ENCODE data around the gene CCSER1. TPM values are rescaled to one million over a fixed set of nuclear protein-coding genes. Genes with fewer than 3 reads are reported as not detected.

CCSER1 gene
- total and polyA plus RNA-seq, 2 of the 8 experiments (the other 6 are each of a cell fraction or from before 2014, with no cell fraction given) = 0.26 to 0.84 TPM

GRCh38 chr4:90766837-90767236 is 639.6 kb downstream of the CCSER1 start (continued):
- TF ChIP-seq SUZ12 (IDR thresholded peaks at IDR 0.05; ENCODE audit: low read length) (no peak), TCF12 (IDR thresholded peaks at IDR 0.05; ENCODE audit: low read depth, low read length) (no peak), CHD1 (IDR thresholded peaks at IDR 0.05; ENCODE audit: low read depth, low read length) (no peak), HDAC6 (IDR thresholded peaks at IDR 0.05; ENCODE audit: low read depth, low read length) (no peak), CTCF (IDR thresholded peaks at IDR 0.05; ENCODE audit: control extremely low read depth in 1 of 3, insufficient read depth in 1 of 3, low read depth in 1 of 3, low read length in 3 of 3) (no peak), KDM1A (IDR thresholded peaks at IDR 0.05; ENCODE audit: borderline replicate concordance, low read length) (no peak)
